Ectodermal cell (in vitro differentiated cells): ENCODE results near the gene DOLPP1.

Experiments
- H3K27ac ChIP-seq: 2 replicates; pipeline ENCODE4 v1.7.0; 2013; ENCODE audit warnings: mild to moderate bottlenecking, low read depth, low read length; ENCODE audit not compliant: insufficient read depth, poor library complexity, severe bottlenecking
- H3K27me3 ChIP-seq: 2 replicates; pipeline ENCODE4 v1.7.0; 2013; ENCODE audit warnings: mild to moderate bottlenecking, low read length; ENCODE audit not compliant: insufficient read depth, control insufficient read depth, poor library complexity, severe bottlenecking
- H3K36me3 ChIP-seq: one replicate; pipeline ENCODE4 v1.7.0; 2013; ENCODE audit warnings: low read length; ENCODE audit not compliant: control insufficient read depth, insufficient read depth
- H3K4me1 ChIP-seq: one replicate; pipeline ENCODE4 v1.7.0; 2013; ENCODE audit warnings: low read length; ENCODE audit not compliant: control insufficient read depth, insufficient read depth
- H3K4me3 ChIP-seq: 2 replicates; pipeline ENCODE4 v1.7.0; 2013; ENCODE audit warnings: low read depth, low read length, control low read depth; ENCODE audit not compliant: insufficient read depth
- H3K9me3 ChIP-seq: 2 replicates; pipeline ENCODE4 v1.7.0; 2013; ENCODE audit warnings: mild to moderate bottlenecking, low read length, moderate library complexity; ENCODE audit not compliant: control insufficient read depth
- WGBS, 2 experiments: methylation state at CpG; one replicate each; pipeline ENCODE4 v1.1.7; 2013; ENCODE audit warnings: missing lambda C conversion rate in 2 of 2; 5-methylcytosine and 5-hydroxymethylcytosine counted together

The DOLPP1 gene

GRCh38 chr9:129040113-129040643, 40.7 kb upstream of the DOLPP1 start:
- Histone ChIP-seq H3K27me3 (no peaks in the 10 kb centered on the region), H3K27ac (no peak overlapping the region), H3K4me1 (peaks cover 12% of the 10 kb centered on the region), H3K36me3 (peaks cover 5% of the 10 kb centered on the region), H3K4me3 (no peak overlapping the region), H3K9me3 (no peaks in the 10 kb centered on the region)
- 95 to 96% methylated on average over 12 of the region's 12 CpGs for WGBS, 2 experiments

- WGBS, 2 experiments, result 95 to 97% methylated on average over 16 of the region's 16 CpGs
- no peaks in the 10 kb centered on the region for H3K27me3 ChIP-seq
- H3K27ac ChIP-seq, result no peak overlapping the region
- no peak overlapping the region for H3K4me3 ChIP-seq
- H3K4me1 ChIP-seq, result peaks cover 12% of the 10 kb centered on the region
- no peaks in the 10 kb centered on the region for H3K9me3 ChIP-seq
- H3K36me3 ChIP-seq, result peaks cover 5% of the 10 kb centered on the region
Observed at GRCh38 chr9:129042016-129042415, 38.9 kb upstream of the DOLPP1 start.

DNA sequence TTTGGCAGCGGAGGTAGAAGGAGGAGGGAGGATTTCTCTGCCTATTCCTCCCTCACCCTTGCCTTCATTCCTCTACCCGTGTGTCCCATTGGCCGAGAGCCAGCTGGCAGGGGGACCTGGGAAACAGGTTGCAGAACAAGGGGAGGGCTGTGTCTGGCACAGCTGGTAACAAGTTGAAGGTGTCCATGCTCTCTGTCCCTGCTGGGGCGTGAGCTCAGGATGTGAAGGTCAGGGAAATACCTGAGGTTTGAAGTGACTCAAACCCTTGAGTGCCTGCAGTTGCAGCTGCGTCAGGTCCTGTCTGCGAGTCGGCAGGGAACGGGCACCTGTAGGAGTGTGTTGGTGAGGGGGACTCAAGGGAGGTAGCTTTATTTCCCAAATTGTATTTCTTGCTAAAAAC, 28.3 kb upstream of the DOLPP1 start:
- no peak overlapping the region for H3K27ac ChIP-seq
- H3K36me3 ChIP-seq, result peaks cover 9% of the 10 kb centered on the region
- H3K27me3 ChIP-seq, result no peaks in the 10 kb centered on the region
- H3K4me3 ChIP-seq, result no peak overlapping the region
- no peaks in the 10 kb centered on the region for H3K4me1 ChIP-seq
- no peaks in the 10 kb centered on the region for H3K9me3 ChIP-seq
- WGBS, 2 experiments, result 95 to 97% methylated on average over 8 of the region's 8 CpGs

DNA sequence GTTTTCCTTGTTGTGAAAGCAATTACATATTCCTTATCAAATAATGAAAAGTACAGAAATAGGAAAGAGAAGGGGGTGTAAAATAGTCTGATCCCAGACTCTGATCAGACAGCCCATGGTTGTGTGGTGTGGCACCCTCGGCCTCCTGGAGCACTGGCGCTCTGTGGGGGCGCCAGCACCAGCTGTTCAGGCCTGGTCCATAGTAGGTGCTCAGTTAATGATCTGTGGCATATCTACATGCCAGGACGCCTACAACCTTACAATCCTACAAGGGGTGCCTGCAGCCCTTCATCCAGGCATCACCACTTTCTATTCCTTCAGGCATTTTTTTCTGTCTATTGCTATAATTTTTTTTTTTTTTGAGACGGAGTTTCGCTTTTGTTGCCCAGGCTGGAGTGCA, 27.9 kb upstream of the DOLPP1 start:
- H3K36me3 ChIP-seq, result peaks cover 9% of the 10 kb centered on the region
- no peak overlapping the region for H3K4me3 ChIP-seq
- no peaks in the 10 kb centered on the region for H3K9me3 ChIP-seq
- H3K27me3 ChIP-seq, result no peaks in the 10 kb centered on the region
- WGBS, 2 experiments, result 92 to 96% methylated on average over 6 of the region's 6 CpGs
- H3K4me1 ChIP-seq, result no peaks in the 10 kb centered on the region
- no peak overlapping the region for H3K27ac ChIP-seq

DNA sequence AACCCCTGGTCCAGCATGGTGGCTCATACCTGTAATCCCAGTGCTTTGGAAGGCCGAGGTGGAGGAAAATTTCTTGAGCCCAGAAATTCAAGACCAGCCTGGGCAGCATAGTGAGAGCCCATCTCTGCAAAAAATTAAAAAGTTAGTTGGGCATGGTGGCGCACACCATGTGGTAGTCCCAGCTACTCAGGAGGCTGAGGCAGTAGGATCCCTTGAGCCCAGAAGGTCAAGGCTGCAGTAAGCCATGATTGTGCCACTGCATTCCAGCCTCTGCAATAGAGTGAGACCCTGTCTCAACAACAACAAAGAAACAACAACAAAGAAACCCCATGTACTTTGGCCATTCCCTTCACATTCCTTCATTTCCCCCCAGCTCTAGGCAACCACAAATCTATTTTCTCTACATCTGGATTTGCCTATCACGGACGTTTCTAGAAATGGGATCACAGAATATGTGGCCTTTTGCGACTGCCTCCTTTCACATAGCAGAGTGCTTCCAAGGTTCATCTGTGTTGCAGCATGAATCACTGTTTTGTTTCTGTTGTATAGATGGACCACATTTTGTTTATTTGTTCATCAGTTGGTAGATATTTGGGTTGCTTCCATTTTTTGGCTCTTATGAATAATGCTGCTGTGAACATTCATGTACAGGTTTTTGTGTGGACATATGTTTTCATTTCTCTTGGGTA, 26.6 kb upstream of the DOLPP1 start:
- Histone ChIP-seq H3K27me3 (no peaks in the 10 kb centered on the region), H3K4me3 (no peak overlapping the region), H3K36me3 (no peaks in the 10 kb centered on the region), H3K9me3 (no peaks in the 10 kb centered on the region), H3K4me1 (no peaks in the 10 kb centered on the region), H3K27ac (no peak overlapping the region)
- 94 to 97% methylated on average over 5 of the region's 5 CpGs for WGBS, 2 experiments

- Histone ChIP-seq H3K4me3 (no peak overlapping the region), H3K9me3 (no peaks in the 10 kb centered on the region), H3K36me3 (no peaks in the 10 kb centered on the region), H3K27ac (no peak overlapping the region), H3K27me3 (no peaks in the 10 kb centered on the region), H3K4me1 (no peaks in the 10 kb centered on the region)
- 92 to 93% methylated on average over 21 of the region's 21 CpGs for WGBS, 2 experiments
Observed at GRCh38 chr9:129058965-129059795, 21.7 kb upstream of the DOLPP1 start.

GRCh38 chr9:129059796-129060785, 20.8 kb upstream of the DOLPP1 start:
- Histone ChIP-seq H3K4me1 (no peaks in the 10 kb centered on the region), H3K9me3 (no peaks in the 10 kb centered on the region), H3K27ac (no peak overlapping the region), H3K4me3 (no peak overlapping the region), H3K27me3 (no peaks in the 10 kb centered on the region), H3K36me3 (no peaks in the 10 kb centered on the region)
- 95 to 96% methylated on average over 37 of the region's 37 CpGs for WGBS, 2 experiments

DNA sequence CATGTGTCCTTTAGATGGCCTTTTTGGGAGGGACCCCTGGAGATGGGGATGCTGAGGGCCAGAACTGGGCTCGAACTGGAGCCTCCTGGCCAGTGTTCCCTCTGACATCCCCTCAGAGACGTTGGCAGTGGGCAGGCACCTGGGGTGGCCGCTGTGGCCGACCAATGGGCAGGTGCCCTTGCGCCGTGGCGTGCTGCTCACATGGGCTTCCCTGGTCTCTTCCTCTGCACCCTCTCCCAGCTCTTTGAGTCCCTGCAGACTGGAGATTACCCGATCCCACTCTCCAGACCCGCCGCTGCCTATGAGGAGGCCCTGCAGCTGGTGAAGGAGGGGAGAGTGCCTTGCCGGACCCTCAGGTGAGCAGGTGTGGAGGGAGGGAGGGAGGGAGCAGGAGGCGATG, 19.9 kb upstream of the DOLPP1 start:
- H3K36me3 ChIP-seq, result no peaks in the 10 kb centered on the region
- no peak overlapping the region for H3K27ac ChIP-seq
- H3K4me3 ChIP-seq, result no peak overlapping the region
- 93 to 95% methylated on average over 12 of the region's 12 CpGs for WGBS, 2 experiments
- H3K4me1 ChIP-seq, result no peaks in the 10 kb centered on the region
- no peaks in the 10 kb centered on the region for H3K27me3 ChIP-seq
- H3K9me3 ChIP-seq, result no peaks in the 10 kb centered on the region

DNA sequence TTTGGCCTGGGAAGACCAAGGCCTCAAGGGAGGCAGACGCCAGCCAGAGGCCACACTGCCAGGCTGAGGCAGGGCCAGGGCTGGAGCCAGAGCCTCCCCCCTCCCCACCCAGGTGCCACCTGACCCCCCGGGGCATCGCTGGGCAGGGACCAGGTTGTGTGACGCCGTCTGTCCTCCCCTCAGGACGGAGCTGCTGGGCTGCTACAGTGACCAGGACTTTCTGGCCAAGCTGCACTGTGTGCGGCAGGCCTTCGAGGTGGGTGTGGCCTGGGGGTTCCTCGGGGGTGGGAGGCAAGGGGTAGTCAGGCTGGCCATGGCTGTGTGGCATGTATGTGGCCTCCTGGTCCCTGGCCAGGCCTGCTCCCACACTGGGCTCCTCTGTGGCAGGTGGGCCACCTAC, 17.9 kb upstream of the DOLPP1 start:
- Histone ChIP-seq H3K9me3 (no peaks in the 10 kb centered on the region), H3K4me1 (no peaks in the 10 kb centered on the region), H3K27me3 (no peaks in the 10 kb centered on the region), H3K36me3 (peaks cover 4% of the 10 kb centered on the region), H3K27ac (no peak overlapping the region), H3K4me3 (no peak overlapping the region)
- 93 to 94% methylated on average over 9 of the region's 9 CpGs for WGBS, 2 experiments
